Mesenchymal stem cell (in vitro differentiated cells and primary cell): Measurements from ENCODE around the gene P2RX1.

Experiments
- DNase-seq: peaks from one replicate; pipeline ENCODE4 v3.0.0-alpha.2; 2013
- H2AFZ ChIP-seq: one replicate; pipeline ENCODE4 v1.6.1; 2013; ENCODE audit warnings: low read depth, mild to moderate bottlenecking, control low read depth, inconsistent platforms, low read length, moderate library complexity
- H2AK5ac ChIP-seq: 2 replicates; pipeline ENCODE4 v1.6.1; 2013; ENCODE audit warnings: low read length, moderate library complexity, mild to moderate bottlenecking, inconsistent platforms; ENCODE audit not compliant: severe bottlenecking
- H2BK120ac ChIP-seq: one replicate; pipeline ENCODE4 v1.6.1; 2013; ENCODE audit warnings: low read depth, mild to moderate bottlenecking, inconsistent platforms, low read length, moderate library complexity
- H2BK12ac ChIP-seq, 2 experiments: one replicate each; pipeline ENCODE4 v1.6.1; 2013; ENCODE audit warnings: inconsistent platforms in 2 of 2, low read length in 2 of 2, mild to moderate bottlenecking in 2 of 2, moderate library complexity in 2 of 2, control low read depth in 1 of 2
- H2BK15ac ChIP-seq: one replicate; pipeline ENCODE4 v1.6.1; 2013; ENCODE audit warnings: mild to moderate bottlenecking, low read depth, inconsistent platforms; ENCODE audit not compliant: poor library complexity, severe bottlenecking
- H2BK5ac ChIP-seq: 2 replicates; pipeline ENCODE4 v1.6.1; 2013; ENCODE audit warnings: low read depth, mild to moderate bottlenecking, low read length, control low read depth, inconsistent platforms; ENCODE audit not compliant: poor library complexity, severe bottlenecking
- H3K14ac ChIP-seq, 2 experiments: one replicate each; pipeline ENCODE4 v1.6.1; 2013; ENCODE audit warnings: inconsistent platforms in 2 of 2, low read length in 2 of 2, control low read depth in 1 of 2, mild to moderate bottlenecking in 1 of 2, moderate library complexity in 1 of 2
- H3K18ac ChIP-seq, 2 experiments: one replicate each; pipeline ENCODE4 v1.6.1; 2013; ENCODE audit warnings: inconsistent platforms in 2 of 2, low read length in 2 of 2, control low read depth in 1 of 2, low read depth in 1 of 2, mild to moderate bottlenecking in 1 of 2
- H3K23ac ChIP-seq, 2 experiments: one replicate each; pipeline ENCODE4 v1.6.1; 2013; ENCODE audit warnings: inconsistent platforms in 2 of 2, low read length in 2 of 2, mild to moderate bottlenecking in 2 of 2, moderate library complexity in 2 of 2, control low read depth in 1 of 2
- H3K27ac ChIP-seq: 2 replicates; pipeline ENCODE4 v1.5.1; 2013; ENCODE audit warnings: mild to moderate bottlenecking, moderate library complexity, low read length, control low read depth, inconsistent platforms; ENCODE audit not compliant: poor library complexity, severe bottlenecking
- H3K27me3 ChIP-seq, 2 experiments: 2 replicates each; pipeline versions ENCODE4 v1.6.1 to v1.7.0; 2013; ENCODE audit warnings: low read length in 2 of 2, mild to moderate bottlenecking in 2 of 2, moderate library complexity in 2 of 2, control low read depth in 1 of 2, inconsistent platforms in 1 of 2; ENCODE audit not compliant: control insufficient read depth in 1 of 2, insufficient read depth in 1 of 2
- H3K36me3 ChIP-seq, 2 experiments: 2 replicates each; pipeline versions ENCODE4 v1.6.1 to v1.7.0; 2013; ENCODE audit warnings: low read length in 2 of 2, control low read depth in 1 of 2, inconsistent platforms in 1 of 2, low read depth in 1 of 2, mild to moderate bottlenecking in 1 of 2; ENCODE audit not compliant: insufficient read depth in 2 of 2, control insufficient read depth in 1 of 2
- H3K4ac ChIP-seq, 2 experiments: one replicate each; pipeline ENCODE4 v1.6.1; 2013; ENCODE audit warnings: inconsistent platforms in 2 of 2, low read length in 2 of 2, mild to moderate bottlenecking in 2 of 2, moderate library complexity in 2 of 2, control low read depth in 1 of 2, low read depth in 1 of 2
- H3K4me1 ChIP-seq: 2 replicates; pipeline ENCODE4 v1.6.1; 2013; ENCODE audit warnings: low read depth, low read length, control low read depth; ENCODE audit not compliant: control insufficient read depth, insufficient read depth
- H3K4me2 ChIP-seq: 2 replicates; pipeline ENCODE4 v1.6.1; 2013; ENCODE audit warnings: low read length, mild to moderate bottlenecking, inconsistent platforms; ENCODE audit not compliant: poor library complexity, severe bottlenecking
- H3K4me3 ChIP-seq, 2 experiments: 2 replicates each; pipeline versions ENCODE4 v1.5.1 to v1.7.0; 2013; ENCODE audit warnings: low read length in 2 of 2, mild to moderate bottlenecking in 2 of 2, control low read depth in 1 of 2, low read depth in 1 of 2; ENCODE audit not compliant: insufficient read depth in 1 of 2
- H3K79me1 ChIP-seq: replicated peaks from 2 replicates; pipeline ENCODE4 v1.6.1; 2013; ENCODE audit warnings: mild to moderate bottlenecking, control low read depth, low read length, inconsistent platforms; ENCODE audit not compliant: poor library complexity, severe bottlenecking
- H3K9ac ChIP-seq: 2 replicates; pipeline ENCODE4 v1.7.0; 2013; ENCODE audit warnings: mild to moderate bottlenecking, low read length, moderate library complexity
- H3K9me3 ChIP-seq: 2 replicates; pipeline ENCODE4 v1.7.0; 2013; ENCODE audit warnings: mild to moderate bottlenecking, low read length; ENCODE audit not compliant: control insufficient read depth
- H4K8ac ChIP-seq: one replicate; pipeline ENCODE4 v1.6.1; 2013; ENCODE audit warnings: inconsistent platforms, mild to moderate bottlenecking, low read length, moderate library complexity
- H4K91ac ChIP-seq: one replicate; pipeline ENCODE4 v1.6.1; 2013; ENCODE audit warnings: mild to moderate bottlenecking, low read length, inconsistent platforms
- WGBS: methylation state at CpG from one replicate; pipeline ENCODE4 v1.1.7; 2013; ENCODE audit warnings: mixed read lengths; 5-methylcytosine and 5-hydroxymethylcytosine counted together

The P2RX1 gene

DNA sequence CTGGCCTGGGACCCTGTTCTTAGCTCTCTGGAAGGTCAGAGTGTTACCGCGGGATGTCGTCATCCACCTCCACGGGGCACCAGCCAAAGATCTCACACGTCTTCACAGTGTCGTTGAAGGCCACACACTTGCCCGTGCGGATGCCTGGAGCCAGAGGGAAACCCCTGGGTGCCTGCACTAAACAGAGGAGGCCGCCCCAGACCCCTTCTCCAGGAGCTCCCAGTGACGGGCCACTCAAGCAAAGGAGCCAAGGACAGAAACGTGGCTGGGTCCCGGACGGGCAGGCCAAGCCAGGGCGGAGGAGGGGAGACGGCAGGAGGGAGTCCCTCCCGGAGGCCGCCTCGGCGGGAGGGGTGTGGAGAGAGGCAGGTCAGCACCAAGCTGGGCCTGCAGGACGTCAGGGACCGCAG is 12.4 kb downstream of the P2RX1 start:
- DNase-seq: no peak
- no peak overlapping the region for H2BK12ac ChIP-seq
- H3K27me3 ChIP-seq: peaks cover 4 to 51% of the 10 kb centered on the region in 2 experiments
- no peak overlapping the region for H3K4me3 ChIP-seq
- no peak overlapping the region for H2BK120ac ChIP-seq
- H3K9ac ChIP-seq: no peak overlapping the region
- no peaks in the 10 kb centered on the region for H3K9me3 ChIP-seq
- no peak overlapping the region for H3K14ac ChIP-seq
- H2BK5ac ChIP-seq: no peak overlapping the region
- H2BK15ac ChIP-seq: no peak overlapping the region
- no peaks in the 10 kb centered on the region for H3K79me1 ChIP-seq
- H2AFZ ChIP-seq: no peak overlapping the region
- H2AK5ac ChIP-seq: no peak overlapping the region
- peaks cover 0 to 3% of the 10 kb centered on the region in 2 experiments for H3K36me3 ChIP-seq
- no peak overlapping the region for H3K27ac ChIP-seq
- no peak overlapping the region for H3K4me2 ChIP-seq
- no peak overlapping the region for H4K8ac ChIP-seq
- no peak overlapping the region for H3K18ac ChIP-seq
- WGBS: 65% methylated on average over 21 of the region's 21 CpGs
- H3K4me1 ChIP-seq: peaks cover 14% of the 10 kb centered on the region
- no peak overlapping the region for H4K91ac ChIP-seq
- H3K23ac ChIP-seq: no peak overlapping the region
- H3K4ac ChIP-seq: no peak overlapping the region

DNA sequence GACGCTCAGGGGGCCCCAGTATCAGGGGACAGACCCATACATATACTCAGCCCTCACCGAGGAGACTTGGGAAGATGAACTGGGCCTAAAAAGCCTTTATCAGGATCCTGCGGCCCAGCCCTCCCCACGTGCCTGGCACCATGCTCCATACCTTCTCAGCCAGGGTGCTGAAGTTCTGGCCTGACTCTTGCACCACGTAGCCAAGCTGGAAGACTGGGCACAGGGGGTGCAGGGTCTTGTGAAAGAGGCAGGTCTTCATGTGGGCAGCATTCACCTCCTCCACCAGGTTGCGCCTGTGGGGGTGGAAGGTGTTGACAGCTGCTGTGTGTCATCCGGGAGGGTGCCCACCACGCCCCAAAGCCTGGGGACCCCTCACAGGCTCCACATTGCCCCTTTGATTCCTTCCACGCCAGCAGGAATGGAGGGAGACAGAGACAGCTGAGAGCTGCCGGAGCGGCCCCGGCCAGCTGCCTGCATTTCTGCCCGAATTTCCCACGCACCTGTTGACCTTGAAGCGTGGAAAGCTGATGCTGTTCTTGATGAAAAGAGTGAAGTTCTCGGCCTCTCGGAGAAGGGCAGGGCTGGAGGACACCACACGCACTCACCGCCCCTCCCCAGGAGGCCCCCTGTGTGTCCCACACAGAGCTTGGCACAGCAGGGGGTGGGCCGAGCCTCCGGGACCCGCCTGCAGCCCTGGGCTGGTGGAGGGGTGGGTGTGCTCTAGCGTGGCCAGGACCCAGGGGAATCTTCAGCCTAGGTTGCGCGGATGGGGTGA is 13.0 kb downstream of the P2RX1 start:
- H2BK15ac ChIP-seq: no peak overlapping the region
- H3K9ac ChIP-seq: no peak overlapping the region
- H3K23ac ChIP-seq: no peak overlapping the region
- peaks cover 0 to 3% of the 10 kb centered on the region in 2 experiments for H3K36me3 ChIP-seq
- no peak overlapping the region for H3K4me3 ChIP-seq
- H2BK12ac ChIP-seq: no peak overlapping the region
- no peaks in the 10 kb centered on the region for H3K9me3 ChIP-seq
- no peak overlapping the region for H3K4ac ChIP-seq
- H3K14ac ChIP-seq: no peak overlapping the region
- H2BK120ac ChIP-seq: no peak overlapping the region
- H2AK5ac ChIP-seq: no peak overlapping the region
- no peak overlapping the region for H2AFZ ChIP-seq
- H3K27ac ChIP-seq: no peak overlapping the region
- H3K18ac ChIP-seq: no peak overlapping the region
- no peaks in the 10 kb centered on the region for H3K79me1 ChIP-seq
- H4K8ac ChIP-seq: no peak overlapping the region
- peaks cover 14% of the 10 kb centered on the region for H3K4me1 ChIP-seq
- H3K4me2 ChIP-seq: no peak overlapping the region
- no peak overlapping the region for H4K91ac ChIP-seq
- WGBS: 79% methylated on average over 25 of the region's 25 CpGs
- H2BK5ac ChIP-seq: no peak overlapping the region
- peaks cover 4 to 54% of the 10 kb centered on the region in 2 experiments for H3K27me3 ChIP-seq
- no peak for DNase-seq

DNA sequence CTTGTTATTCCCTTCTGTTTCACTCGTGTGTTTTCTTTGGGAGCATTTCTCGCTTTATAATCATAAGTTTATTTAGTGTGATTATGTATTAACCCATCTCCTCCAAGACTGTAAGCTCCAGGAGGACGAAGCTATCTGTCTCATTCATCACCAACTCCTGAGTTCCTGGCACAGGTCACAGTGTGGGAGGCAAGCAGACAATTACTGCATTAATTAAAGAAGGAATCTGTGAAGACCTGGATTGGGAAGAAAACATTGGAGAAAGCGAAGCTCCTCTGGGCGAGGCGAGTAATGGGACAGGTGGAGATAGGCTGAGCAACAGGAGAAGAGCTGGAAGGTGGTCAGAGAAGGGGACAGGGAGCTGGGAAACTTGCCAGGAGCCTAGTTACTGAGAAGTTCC is 15.6 kb downstream of the P2RX1 start:
- Histone ChIP-seq H2AK5ac (no peak overlapping the region), H3K4me1 (peaks cover 17% of the 10 kb centered on the region), H2BK5ac (no peak overlapping the region), H3K36me3 (peaks cover 0 to 3% of the 10 kb centered on the region in 2 experiments), H3K4ac (no peak overlapping the region), H3K27ac (no peak overlapping the region), H3K23ac (no peak overlapping the region), H3K14ac (no peak overlapping the region), H4K8ac (no peak overlapping the region), H2BK120ac (no peak overlapping the region), H3K79me1 (no peaks in the 10 kb centered on the region), H3K9ac (no peak overlapping the region), H3K18ac (no peak overlapping the region), H3K27me3 (peaks cover 4 to 36% of the 10 kb centered on the region in 2 experiments), H3K4me3 (no peak overlapping the region), H3K9me3 (no peaks in the 10 kb centered on the region), H2AFZ (no peak overlapping the region), H4K91ac (no peak overlapping the region), H2BK12ac (no peak overlapping the region), H2BK15ac (no peak overlapping the region), H3K4me2 (no peak overlapping the region)
- DNase-seq: no peak
- WGBS: 97% methylated on average over 3 of the region's 6 CpGs

DNA sequence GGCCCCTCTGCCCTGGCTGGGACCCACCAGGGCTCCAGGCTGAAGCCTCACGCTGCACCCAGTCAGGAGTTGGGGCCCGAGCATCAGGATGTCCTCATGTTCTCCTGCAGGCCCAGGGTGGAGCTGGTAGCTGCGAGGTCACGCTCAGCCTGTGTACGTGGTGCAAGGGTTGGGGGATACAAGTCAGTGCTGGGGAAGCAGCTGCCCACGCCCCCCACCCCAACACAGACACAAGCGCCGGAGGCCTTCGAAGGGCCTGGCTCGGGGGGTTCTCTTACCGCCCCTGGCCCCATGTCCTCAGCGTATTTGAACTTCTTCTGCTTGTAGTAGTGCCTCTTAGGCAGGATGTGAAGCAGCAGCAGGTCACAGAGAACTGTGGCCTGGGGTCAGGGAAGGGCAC is 18.5 kb downstream of the P2RX1 start:
- no peak overlapping the region for H3K23ac ChIP-seq
- H2BK12ac ChIP-seq: peak overlapping the region in 1 of 2 experiments; percentile 11

More for the DNA sequence above, 18.5 kb downstream of the P2RX1 start:
- no peak overlapping the region for H2BK5ac ChIP-seq
- DNase-seq: no peak
- H3K9ac ChIP-seq: no peak overlapping the region
- WGBS: 99% methylated on average over 7 of the region's 12 CpGs
- H2AK5ac ChIP-seq: no peak overlapping the region
- no peaks in the 10 kb centered on the region for H3K36me3 ChIP-seq
- no peak overlapping the region for H3K18ac ChIP-seq
- H3K79me1 ChIP-seq: no peaks in the 10 kb centered on the region
- no peak overlapping the region for H3K27ac ChIP-seq
- peak overlapping the region; percentile 2 for H4K8ac ChIP-seq
- H3K4me1 ChIP-seq: peaks cover 15% of the 10 kb centered on the region
- H3K4me2 ChIP-seq: no peak overlapping the region
- no peaks in the 10 kb centered on the region for H3K9me3 ChIP-seq
- H4K91ac ChIP-seq: no peak overlapping the region
- peaks cover 0 to 23% of the 10 kb centered on the region in 2 experiments for H3K27me3 ChIP-seq
- no peak overlapping the region for H3K14ac ChIP-seq
- no peak overlapping the region for H3K4me3 ChIP-seq
- H2BK15ac ChIP-seq: peak overlapping the region; percentile 44
- no peak overlapping the region for H3K4ac ChIP-seq
- H2BK120ac ChIP-seq: no peak overlapping the region
- no peak overlapping the region for H2AFZ ChIP-seq
